ENCODE data around the gene PCSK5. TPM values are rescaled to one million over a fixed set of nuclear protein-coding genes. Genes with fewer than 3 reads are reported as not detected.
"Not testable (repeated sequence)": the region's sequence is repeated elsewhere in the genome, so short reads cannot be mapped to it uniquely, and the experiment has no call there.

PCSK5 gene
- total RNA-seq, 2 experiments from 2014 or later: 1.6 to 1.9 TPM

DNA sequence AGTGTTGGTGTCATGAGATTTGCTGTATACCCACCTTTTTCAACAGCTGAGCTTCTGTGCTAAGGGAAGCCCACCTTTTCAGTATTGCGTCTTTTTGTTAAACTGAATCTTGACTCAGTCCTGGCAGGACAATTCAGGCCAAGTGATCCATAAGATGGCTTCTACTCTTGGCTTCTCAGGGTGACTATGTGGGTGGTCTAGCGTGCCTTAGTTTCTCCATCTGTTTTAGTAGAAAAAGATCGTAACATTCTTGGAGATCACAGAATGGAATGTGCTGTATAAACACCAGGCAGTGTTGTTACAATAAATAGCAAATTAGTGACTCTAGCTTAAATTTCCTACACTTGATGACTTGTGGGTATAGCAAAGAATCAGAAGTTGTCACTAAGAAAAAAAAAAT lies 66.6 kb downstream of the PCSK5 start:
- POLR2A ChIA-PET: no interaction called here
- CTCF ChIA-PET: no interaction called here

DNA sequence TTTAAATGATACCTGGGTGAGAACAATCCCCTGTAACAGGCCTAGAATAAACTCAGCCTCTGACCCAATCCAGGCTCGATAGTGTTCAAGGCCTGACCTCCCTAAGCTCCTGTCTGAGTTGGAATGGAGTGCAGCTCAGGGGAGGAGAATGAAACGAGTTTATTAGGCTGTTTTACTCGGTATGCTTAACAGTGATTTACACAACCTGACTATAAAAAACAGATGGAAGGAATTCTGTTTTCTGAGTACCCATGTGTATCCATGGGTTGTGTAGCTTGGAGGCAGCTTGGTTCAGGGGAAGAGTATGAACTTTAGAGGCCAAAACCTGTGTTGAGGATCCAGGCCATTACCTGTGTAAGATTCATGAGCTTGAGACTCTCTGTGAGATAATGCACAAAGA lies 67.8 kb downstream of the PCSK5 start:
- ChIA-PET POLR2A (no interaction called here), CTCF (no interaction called here)

DNA sequence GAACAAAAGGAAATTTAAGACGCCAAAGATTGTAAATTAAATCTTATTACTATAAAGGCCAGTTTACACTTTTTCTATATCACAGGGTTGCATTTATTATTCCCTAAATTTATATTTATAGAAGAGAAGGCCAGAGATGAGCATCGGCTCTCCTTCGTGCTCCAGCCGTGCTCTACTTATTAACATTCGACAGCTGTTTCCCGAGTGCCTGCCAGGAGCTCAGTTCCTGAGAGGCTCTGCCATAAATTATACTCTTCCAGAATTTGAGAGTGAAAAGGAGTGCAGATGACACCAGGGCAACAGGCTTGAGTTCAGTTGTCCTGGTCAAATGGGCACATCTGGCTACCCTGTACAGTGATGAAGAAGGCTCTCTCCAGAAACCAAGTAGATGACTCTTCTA lies 70.1 kb downstream of the PCSK5 start:
- CTCF ChIA-PET: interaction anchor here (0.7 kb wide), 1 partner anchor 69 kb away, joined by 4 read pairs; no protein-coding TSS in a partner anchor
- POLR2A ChIA-PET: no interaction called here

DNA sequence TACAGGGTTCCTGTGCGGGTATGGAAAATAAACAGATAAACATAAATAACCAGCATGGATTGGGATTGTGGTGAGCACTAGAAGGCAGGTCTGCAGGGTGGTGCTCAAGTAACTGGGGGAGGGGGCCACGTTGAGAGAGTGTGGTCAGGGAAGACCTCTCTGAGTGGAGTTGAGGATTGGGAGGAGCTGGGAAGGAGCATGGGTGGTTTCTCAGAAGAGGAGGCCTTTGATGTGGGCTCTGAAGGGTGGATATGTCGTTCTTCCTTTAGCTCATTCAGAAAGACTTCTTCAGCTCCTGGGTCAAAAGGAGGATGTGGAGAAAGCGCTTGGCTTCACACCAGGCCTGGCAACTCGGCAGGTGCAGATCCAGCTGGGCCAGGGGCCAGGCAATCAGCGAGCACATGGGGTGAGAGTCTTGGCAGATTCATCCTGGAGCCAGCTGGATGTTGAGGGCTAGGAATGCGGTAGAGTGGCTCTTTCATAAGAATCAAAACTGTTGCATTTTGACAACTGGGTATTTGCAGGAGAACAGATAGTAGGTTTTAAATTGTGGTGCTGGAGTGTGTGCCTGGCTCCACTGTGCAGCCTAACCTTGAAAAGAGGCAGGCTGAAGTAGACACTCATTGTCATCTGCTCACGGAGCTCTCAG lies 71.7 kb downstream of the PCSK5 start:
- ChIA-PET POLR2A (no interaction called here), CTCF (no interaction called here)

DNA sequence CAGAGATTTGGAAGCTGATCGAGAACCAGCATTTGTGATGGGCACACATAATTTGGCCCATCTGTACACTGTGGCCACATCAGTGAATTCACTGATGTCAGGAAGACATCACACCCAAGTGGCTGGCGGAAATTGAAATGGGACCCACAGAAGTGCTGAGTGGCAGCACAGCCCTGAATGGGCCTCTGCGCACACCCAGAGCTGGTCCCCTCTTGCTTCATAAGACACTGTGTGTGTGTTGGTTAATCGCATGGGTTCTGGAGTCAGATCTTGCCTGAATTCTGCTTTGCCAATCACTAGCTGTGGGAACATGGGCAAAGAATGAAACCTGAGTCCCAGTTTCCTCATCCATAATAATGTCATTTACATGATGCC lies 72.2 kb downstream of the PCSK5 start:
- ChIA-PET POLR2A (no interaction called here), CTCF (no interaction called here)

DNA sequence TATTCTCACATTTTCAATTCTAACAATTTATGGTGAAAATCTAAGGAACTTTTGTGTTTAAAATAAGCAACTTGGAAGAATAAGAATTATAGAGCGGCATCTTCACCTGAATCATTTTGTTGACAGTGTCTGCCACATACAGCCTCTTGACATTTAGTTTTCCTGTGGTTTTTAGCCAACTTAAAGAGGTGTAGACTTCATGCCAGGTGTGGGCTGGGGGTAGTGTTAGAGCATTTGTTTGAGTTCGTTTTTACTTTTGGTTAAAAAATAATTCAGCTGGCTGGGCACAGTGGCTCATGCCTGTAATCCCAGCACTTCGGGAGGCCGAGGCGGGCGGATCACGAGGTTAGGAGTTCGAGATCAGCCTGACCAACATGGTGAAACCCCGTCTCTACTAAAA lies 72.8 kb downstream of the PCSK5 start:
- CTCF ChIA-PET, POLR2A ChIA-PET: not testable (repeated sequence)

DNA sequence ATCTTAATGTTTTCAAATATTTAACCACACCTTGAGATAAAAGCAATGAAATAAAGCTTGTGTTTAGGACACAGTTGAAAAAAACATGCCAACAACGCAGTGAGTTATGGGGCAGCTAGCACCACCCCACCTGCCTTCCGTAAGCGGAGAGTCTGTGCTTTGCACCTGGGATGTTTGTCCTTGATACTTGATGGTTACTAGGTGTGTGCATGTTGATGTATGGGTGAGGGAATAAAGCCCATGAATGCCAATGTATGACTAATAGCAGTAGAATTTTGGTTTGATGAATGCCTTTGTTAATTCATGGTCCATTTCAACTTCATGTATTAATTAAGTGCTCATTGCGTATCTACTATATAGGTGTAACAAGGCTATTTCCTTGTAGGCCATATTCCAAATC lies 74.0 kb downstream of the PCSK5 start:
- ChIA-PET POLR2A (no interaction called here), CTCF (no interaction called here)

DNA sequence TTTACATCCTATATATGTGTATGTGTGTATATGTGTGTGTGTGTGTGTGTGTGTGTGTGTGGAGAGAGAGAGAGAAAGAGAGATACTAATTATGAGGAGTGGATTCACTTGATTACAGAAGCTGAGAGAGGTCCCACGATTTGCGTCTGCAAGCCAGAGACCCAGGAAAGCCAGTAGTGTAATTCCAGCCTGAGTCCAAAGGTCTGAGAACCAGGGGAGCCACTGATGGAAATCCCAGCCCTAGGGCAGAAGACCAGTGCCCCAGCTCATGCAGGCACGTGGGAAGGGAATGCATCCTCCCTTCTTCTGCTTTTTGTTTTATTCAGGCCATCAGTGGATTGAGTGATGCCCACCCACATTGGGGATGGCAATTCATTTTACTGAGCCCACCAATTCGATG lies 74.8 kb downstream of the PCSK5 start:
- ChIA-PET POLR2A (no interaction called here), CTCF (no interaction called here)

DNA sequence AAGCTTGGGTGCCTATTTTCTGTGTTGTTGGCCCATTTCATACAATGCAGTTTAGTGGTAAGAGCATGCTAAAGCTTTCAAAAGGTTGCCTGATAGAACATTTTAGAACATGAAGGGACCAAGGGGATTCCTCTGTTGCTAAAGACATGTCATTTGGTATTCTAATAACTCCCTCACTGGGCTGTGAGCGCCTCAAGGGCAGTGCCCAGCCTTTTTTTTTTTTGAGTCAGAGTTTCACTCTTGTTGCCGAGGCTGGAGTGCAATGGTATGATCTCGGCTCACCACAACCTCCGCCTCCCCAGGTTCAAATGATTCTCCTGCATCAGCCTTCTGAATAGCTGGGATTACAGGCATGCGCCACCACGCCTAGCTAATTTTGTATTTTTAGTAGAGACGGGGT lies 77.1 kb downstream of the PCSK5 start:
- CTCF ChIA-PET: no interaction called here
- POLR2A ChIA-PET: no interaction called here

DNA sequence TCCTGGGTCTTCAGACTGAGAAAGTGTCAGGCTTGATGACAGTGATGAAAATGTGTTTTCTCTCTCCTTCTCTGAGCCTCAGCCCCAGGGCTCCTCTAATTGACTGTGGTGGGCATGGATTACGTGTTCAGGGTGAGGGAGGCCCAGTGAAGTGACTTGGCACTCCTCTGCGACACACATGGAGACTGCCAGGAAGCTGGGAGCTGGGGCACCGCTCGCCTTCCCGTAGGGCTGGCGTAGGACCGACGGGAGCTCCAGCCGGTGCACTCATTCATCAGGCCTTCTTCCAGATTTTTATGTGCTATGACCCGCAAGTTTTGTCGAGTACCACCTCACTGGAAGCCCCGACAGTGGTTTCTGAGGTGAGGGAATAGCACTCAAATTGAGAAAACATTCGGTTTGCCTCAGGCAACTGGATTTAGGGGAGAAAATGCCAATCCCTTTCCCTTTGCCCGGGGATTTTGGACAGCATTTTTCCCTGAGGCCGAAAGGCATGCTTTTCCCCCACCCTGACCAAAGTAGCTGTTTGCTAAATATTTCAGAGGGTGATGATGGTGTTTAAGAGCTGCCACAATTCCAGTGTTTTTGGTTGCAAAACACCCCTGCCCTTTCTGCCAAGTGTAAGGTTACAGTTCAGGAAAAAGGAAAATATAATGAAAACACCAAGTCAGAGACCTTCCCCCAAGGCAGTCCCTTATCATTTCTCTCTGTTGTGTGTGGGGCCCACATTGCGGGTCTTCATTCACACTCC lies 83.7 kb downstream of the PCSK5 start:
- ChIA-PET POLR2A (no interaction called here), CTCF (no interaction called here)

DNA sequence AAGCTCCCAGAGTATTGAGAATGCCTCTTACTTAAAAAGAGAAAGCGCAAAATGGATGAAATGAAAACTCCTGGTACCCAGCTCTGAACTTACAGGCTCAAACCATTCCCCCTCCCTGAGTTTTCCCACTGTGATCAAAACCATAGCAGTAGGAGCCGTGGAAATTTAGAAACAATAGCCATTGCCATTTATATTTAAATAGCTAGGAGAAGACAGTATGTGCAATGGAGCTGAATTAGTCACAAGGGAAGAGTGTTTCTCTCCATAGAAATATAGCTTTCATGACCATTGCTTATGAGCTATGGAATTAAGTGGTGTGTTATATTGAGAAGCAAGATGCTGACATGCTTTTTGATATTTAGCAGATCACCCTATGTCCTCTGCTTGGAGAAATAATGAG lies 84.6 kb downstream of the PCSK5 start:
- POLR2A ChIA-PET: no interaction called here
- CTCF ChIA-PET: no interaction called here

DNA sequence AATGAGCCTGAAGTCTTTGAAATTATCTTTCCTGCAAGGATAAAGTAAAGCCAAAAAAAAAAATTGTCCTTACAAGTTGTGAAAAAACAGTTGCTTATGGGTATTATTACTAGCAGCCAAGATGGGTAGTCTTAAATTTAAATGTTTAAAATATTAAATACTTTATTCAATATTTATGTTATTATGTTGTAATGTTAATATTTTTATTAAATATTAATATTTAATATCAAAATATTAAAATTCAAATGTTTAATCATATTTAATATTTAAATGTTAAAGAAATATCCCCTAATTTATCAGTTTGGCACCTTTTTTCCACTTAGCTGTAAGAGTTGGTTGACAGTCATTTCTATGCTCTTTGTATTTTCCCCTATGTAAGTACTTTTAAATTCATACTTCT lies 86.1 kb downstream of the PCSK5 start:
- POLR2A ChIA-PET: no interaction called here
- CTCF ChIA-PET: no interaction called here

DNA sequence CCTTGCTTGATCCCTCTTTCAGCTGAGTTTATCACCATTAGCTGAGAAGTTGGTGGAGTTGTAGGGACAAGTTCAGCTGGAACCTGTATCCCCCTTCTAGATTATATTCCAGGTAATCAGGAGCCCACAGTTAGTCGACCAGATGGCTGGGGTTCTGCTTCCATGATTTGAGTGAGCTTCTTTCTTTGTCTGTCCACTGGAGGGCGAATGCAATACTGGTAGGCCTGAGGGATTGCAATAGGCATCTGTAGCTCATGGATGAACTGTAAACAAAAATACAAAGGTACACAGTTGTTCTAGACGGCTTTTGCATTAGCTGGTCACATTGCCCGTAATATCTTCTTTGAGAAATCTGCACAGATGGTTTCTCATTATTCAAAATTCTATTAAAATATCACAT lies 88.9 kb downstream of the PCSK5 start:
- ChIA-PET POLR2A (no interaction called here), CTCF (no interaction called here)

DNA sequence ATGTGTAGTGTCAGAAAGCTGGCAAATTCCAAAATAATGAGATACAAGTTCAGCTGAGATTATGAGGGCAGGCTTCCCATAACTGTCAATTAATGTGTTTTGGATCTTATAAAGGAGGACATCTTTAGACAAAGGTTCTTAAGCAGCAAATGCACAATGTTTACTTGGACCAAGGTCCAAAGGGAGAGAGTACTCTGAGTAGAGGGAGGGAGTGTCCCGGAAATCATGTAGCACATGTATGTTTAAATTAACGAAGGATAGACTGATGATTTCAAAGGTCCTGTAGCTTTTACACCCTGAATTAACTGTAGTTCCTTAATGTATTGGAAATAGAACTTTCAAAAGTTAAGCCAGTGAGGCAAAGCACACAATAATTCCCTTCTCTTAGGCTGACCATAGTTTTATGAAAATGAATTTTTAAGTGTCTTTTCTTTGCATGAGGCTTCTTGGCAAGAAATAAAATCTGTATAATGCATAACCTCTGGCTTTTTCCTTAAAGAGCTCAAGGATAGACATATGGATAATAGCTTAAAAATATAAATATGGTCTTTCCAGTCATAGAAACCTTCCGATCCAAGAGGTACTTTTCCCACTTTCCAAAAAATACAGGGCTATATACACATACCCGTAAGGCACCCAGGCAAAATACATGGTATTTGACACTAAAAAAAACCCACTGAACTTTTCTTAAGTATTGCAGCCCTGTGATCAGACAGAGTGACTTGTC lies 93.0 kb downstream of the PCSK5 start:
- ChIA-PET CTCF (no interaction called here), POLR2A (no interaction called here)

DNA sequence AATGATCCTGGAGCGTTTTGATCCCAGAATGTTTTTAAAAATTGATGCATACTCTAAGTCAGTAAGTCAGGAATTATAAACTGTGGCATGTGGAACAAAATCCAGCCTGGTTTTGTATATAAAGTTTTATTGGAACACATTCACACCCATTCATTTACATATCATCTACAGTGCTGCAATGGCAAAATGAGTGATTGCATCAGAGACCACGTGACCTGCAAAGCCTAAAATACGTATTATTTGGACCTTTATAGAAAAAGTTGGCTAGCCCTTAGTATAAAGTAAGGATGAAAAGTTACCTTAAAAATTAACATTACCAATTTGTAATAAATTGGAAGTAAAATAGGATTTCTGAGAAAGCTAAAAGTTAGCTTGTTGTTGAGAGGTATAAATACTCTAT lies 95.0 kb downstream of the PCSK5 start:
- CTCF ChIA-PET: no interaction called here

DNA sequence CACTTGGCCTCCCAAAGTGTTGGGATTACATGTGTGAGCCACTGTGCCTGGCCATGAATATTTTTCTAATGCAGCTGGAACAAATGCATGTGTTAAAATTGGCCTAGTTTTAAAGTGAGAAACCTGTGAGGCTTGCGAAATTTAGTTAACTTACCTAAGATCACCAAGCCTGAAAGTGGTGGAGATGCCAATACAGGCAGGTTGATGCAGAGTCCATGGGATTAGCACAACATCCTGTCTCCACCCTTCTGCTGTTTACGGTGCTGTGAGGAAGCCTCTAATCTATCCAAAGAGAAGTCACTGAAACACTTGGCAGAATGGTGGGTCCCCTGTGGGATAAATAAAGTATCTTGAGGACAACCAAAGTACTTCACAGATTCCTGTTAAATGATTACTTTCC lies 98.2 kb downstream of the PCSK5 start:
- ChIA-PET CTCF (no interaction called here), POLR2A (no interaction called here)

More for the DNA sequence above, 95.0 kb downstream of the PCSK5 start:
- POLR2A ChIA-PET: no interaction called here

DNA sequence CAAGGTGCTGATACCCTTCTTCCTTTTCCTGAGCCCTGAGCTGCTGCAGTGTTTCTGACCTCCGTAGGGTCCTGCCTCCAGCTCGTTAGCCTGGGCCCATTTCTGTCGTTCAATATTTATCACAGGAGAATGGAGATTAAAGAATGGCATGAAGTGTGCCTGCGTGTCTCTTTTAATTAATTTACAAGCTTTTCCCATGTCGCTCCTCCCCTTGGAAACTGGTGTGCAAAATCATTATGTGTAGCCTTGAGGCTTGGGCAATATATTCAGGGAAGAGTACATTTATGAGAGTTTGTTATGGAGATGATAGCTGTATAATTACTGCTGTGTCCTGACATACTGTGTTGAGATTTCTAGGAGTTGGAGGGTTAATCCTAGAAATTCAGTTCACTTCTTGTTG lies 99.7 kb downstream of the PCSK5 start:
- CTCF ChIA-PET: no interaction called here
- POLR2A ChIA-PET: no interaction called here

DNA sequence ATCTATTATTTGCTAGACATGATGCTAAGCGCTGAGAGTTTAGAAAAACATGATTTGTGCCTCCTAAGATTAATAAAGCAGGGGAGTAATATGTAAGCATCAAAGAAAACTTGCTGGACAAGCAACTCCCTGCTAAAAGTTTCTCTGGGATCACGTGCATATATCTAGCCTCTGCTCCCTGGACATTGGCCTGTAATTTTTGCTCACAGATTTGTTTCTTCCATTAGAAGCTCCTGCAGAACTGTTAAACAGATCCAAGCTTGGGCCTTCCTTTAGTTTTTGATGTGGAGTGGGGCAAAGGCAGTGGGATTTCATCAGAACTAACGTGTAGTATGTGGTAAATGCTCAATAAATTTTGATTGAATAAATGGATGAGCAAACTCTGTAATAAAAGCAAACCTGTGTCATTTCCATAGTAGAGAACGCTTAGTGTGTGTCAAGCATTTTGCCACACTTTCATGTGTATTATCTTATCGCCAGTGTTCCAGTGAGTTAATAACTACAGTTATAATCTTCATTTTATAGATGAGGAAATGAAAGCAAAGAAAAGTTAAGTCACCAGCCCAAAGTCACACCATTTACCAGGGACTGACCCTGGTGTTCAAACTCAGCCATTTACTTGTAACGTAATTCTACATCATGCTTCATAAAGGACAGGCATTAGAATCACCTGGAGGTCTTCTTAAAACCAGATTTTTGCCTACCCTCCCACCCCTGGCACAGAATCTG lies 100.3 kb downstream of the PCSK5 start:
- POLR2A ChIA-PET: no interaction called here
- CTCF ChIA-PET: no interaction called here

DNA sequence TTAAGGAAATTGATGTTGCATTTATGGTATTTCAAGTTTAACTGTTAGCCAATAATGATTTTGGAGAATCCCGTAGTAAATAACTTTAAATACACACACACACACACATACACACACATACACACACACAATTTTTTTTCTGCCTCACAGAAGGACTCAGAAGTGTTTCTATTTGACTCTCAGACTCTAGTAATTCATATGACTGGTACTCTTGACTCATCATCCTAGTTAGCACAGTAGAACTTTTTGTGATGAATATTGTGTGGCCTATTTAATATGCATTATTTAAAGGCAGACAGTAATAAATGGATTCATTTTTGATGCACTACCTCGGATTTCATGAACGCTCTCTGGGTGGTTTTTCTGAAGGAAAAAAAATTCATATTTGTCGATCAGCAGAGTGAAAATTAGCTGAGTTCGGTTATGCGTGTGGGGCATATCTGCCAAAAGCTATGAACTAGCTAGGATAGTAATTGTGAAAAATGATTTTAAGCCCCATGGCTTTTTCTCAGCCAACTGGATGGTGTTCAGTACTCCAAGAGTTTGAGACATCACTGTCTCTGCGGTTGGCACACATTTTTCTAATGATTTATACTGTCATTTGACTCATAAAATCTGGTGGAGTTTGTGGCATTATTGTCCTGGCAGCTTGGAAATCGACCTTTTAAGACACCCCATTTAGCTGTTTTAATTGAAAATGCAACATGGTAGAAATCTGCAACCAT lies 102.2 kb downstream of the PCSK5 start:
- ChIA-PET CTCF (no interaction called here), POLR2A (no interaction called here)

DNA sequence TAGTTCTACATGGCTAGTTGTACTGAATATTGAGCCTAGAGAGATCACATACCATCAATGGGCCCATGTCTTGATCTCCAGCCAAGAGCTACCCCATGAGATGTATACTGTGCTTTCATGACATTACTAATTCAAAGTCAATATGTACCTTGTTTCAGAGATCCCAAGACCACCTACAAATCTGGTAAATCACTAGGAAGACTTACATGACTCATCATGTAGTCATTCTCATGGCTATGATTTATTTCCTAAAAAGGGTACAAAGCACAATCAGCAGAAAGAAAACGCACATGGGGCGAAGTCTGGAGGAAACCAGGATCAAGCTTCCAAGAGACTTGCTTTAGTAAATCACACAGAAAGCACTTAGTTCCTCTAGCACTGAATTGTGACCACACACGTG lies 103.0 kb downstream of the PCSK5 start:
- CTCF ChIA-PET: no interaction called here
- POLR2A ChIA-PET: no interaction called here
